Keratinocyte (primary cell): ENCODE measurements around the gene ZNF830. TPM values are rescaled to one million over a fixed set of nuclear protein-coding genes. Genes with fewer than 3 reads are reported as not detected.

Source experiments
- DNase-seq: peaks from one replicate; pipeline ENCODE4 v3.0.0-alpha.2; 2011; ENCODE audit warnings: low read depth, missing footprints, low spot score
- FAIRE-seq: peaks from 2 replicates; lab custom pipeline; 2011; peaks lifted over from hg19 to GRCh38; lab: Jason Lieb, UNC
- H2AFZ ChIP-seq: 2 replicates; pipeline ENCODE4 v1.6.0; 2012; ENCODE audit warnings: low read length, control low read depth, inconsistent platforms; ENCODE audit not compliant: control insufficient read depth
- H3K27ac ChIP-seq: 2 replicates; pipeline ENCODE4 v1.5.1; 2011; ENCODE audit warnings: low read length; ENCODE audit not compliant: control insufficient read depth, insufficient read depth
- H3K27me3 ChIP-seq: 3 replicates; pipeline ENCODE4 v1.6.0; 2011; ENCODE audit warnings: low read length; ENCODE audit not compliant: control insufficient read depth, insufficient read depth; ENCODE audit errors: extremely low read depth
- H3K36me3 ChIP-seq, 2 experiments: 2 replicates in 1 of 2; 3 replicates in 1 of 2; pipeline ENCODE4 v1.5.1; 2011; ENCODE audit warnings: low read length in 2 of 2, mild to moderate bottlenecking in 1 of 2; ENCODE audit not compliant: control insufficient read depth in 2 of 2, insufficient read depth in 2 of 2; ENCODE audit errors: extremely low read depth in 1 of 2
- H3K4me1 ChIP-seq: 3 replicates; pipeline ENCODE4 v1.5.1; 2011; ENCODE audit warnings: low read length; ENCODE audit not compliant: control insufficient read depth, insufficient read depth; ENCODE audit errors: extremely low read depth
- H3K4me2 ChIP-seq: 3 replicates; pipeline ENCODE4 v1.6.0; 2011; ENCODE audit warnings: low read depth, low read length; ENCODE audit not compliant: control insufficient read depth, insufficient read depth; ENCODE audit errors: extremely low read depth
- H3K4me3 ChIP-seq, 3 experiments: fragments of 200-600 bp in 1 of 3; sonication (generic) in 1 of 3; 2 replicates in 2 of 3; 3 replicates in 1 of 3; pipeline ENCODE4 v1.5.1; 2011 to 2016; ENCODE audit warnings: low read length in 3 of 3, mild to moderate bottlenecking in 3 of 3, control low read depth in 2 of 3, inconsistent platforms in 1 of 3, low read depth in 1 of 3, mixed read lengths in 1 of 3, mixed run types in 1 of 3, moderate library complexity in 1 of 3; ENCODE audit not compliant: control insufficient read depth in 2 of 3, insufficient read depth in 2 of 3; ENCODE audit errors: extremely low read depth in 1 of 3
- H3K79me2 ChIP-seq: 2 replicates; pipeline ENCODE4 v1.6.0; 2012; ENCODE audit warnings: low read length; ENCODE audit not compliant: control insufficient read depth, insufficient read depth
- H3K9ac ChIP-seq: 3 replicates; pipeline ENCODE4 v1.6.0; 2011; ENCODE audit warnings: low read length; ENCODE audit not compliant: control insufficient read depth, insufficient read depth; ENCODE audit errors: extremely low read depth
- H3K9me1 ChIP-seq: 3 replicates; pipeline ENCODE4 v1.6.0; 2011; ENCODE audit warnings: low read length; ENCODE audit not compliant: control insufficient read depth, insufficient read depth; ENCODE audit errors: extremely low read depth
- H3K9me3 ChIP-seq: 2 replicates; pipeline ENCODE4 v1.5.1; 2012; ENCODE audit warnings: low read depth, low read length; ENCODE audit not compliant: control insufficient read depth
- H4K20me1 ChIP-seq: 3 replicates; pipeline ENCODE4 v1.6.0; 2011; ENCODE audit warnings: low read length; ENCODE audit not compliant: control insufficient read depth, insufficient read depth; ENCODE audit errors: extremely low read depth
- CTCF ChIP-seq, 3 experiments: IDR thresholded peaks in 1 of 3; conservative IDR thresholded peaks in 1 of 3; optimal IDR thresholded peaks in 1 of 3; 2 replicates in 2 of 3; 3 replicates in 1 of 3; pipeline versions ENCODE3 to v1.5.1; 2011; ENCODE audit warnings: low read length in 3 of 3, mild to moderate bottlenecking in 3 of 3, moderate library complexity in 2 of 3, control low read depth in 1 of 3, inconsistent platforms in 1 of 3; ENCODE audit not compliant: insufficient read depth in 2 of 3; ENCODE audit errors: extremely low read depth in 1 of 3
- EZH2 ChIP-seq: IDR thresholded peaks from one replicate; pipeline ENCODE4 v1.6.1; 2012; ENCODE audit warnings: inconsistent platforms, mild to moderate bottlenecking, low read length, moderate library complexity
- dilution Hi-C: fragments of 300-500 bp; cut with MboI; formaldehyde crosslinking; loops from one replicate; pipeline ENCODE4 v1.7.0; 2020; ENCODE audit warnings: low sequenced_read_pairs; ENCODE audit not compliant: extremely low pct_ligation_motif_present
- polyA plus RNA-seq, 5 experiments: library from polyadenylated mRNA; depleted of rRNA in 3 of 5; stranded (reverse) in 3 of 5; stranded (forward) in 1 of 5; unstranded in 1 of 5; fragments of >200 nt; gene quantifications; 1 replicate in 1 of 5; 2 replicates in 3 of 5; 3 replicates in 1 of 5; pipeline versions ENCODE4 v1.2.1 to v1.2.3, GENCODE V29; 2011 to 2012; ENCODE audit warnings: missing spikeins in 2 of 5, low read depth in 1 of 5, low replicate concordance in 1 of 5

Gene ZNF830
- polyA plus RNA-seq, 1 donor (not counting 4 experiments of a cell fraction or from before 2014, with no cell fraction given) = 10.3 TPM

DNA sequence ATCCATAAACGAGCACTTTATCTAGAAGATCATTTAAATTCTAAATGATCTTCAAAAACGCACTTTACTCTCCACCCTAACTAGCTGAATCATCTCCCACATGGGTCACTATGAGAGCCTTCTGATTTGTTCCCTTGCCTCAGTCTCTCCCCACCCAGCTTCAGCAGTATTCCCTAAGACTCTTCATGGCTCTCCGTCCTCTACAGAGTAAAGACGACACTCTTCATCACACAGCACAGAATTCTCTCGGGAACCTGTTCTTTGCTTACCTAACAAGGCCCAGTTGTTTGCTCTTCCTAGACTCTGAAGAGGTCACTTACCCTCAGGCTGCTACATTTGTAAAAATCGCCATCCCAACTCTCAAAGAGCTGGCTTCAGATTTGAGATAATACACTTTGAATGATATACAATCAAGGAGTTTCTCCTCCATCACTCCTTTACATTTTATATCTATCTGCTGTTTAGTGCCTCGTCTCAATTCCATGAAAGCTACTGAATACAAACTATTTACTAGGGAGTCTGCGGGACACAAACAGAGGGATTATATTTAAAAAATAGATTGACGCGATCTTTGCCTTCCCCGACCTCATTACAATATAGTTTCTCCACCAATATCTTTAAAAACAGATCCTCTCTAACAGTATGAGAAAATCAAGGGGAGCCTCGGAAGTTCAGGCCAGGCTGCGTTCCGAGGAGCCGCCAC is 18.5 kb downstream of the ZNF830 start:
- H3K4me3 ChIP-seq = peak overlapping the region; percentile 82 to 92 (median 86)

DNA sequence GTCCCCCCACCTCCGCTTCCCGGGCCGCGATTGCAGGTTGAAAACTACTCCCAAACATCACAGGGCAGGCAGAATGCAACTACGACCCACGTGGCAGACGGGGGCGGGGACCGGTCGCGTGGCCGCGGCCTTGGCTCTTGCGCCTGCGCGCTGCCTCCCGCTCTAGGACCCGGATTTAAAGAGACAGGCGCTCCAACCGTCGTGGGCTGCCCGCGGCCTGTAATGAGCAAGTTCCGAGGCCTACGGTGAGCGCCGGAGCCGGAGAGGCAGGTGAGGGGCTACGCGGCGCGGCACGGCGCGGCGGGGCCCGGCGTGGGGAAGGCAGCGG is 19.0 kb downstream of the ZNF830 start, which contains the start of gene LIG3:
TSS of gene LIG3 (plus strand) at position 160 of the 328 bp plus-strand sequence. CDS start 2,494 bp downstream, outside the sequence.
- TF ChIP-seq EZH2 (no peak), CTCF (optimal IDR thresholded peaks at IDR 0.05 in 1 of 3, IDR thresholded peaks at IDR 0.05 in 1 of 3, conservative IDR thresholded peaks at IDR 0.05 in 1 of 3; ENCODE audit: extremely low read depth in 1 of 3, insufficient read depth in 2 of 3, low read length in 3 of 3) (no peak)
- H2AFZ ChIP-seq = peak within 1 kb of the TSS; percentile 71
- H3K4me1 ChIP-seq = peaks cover 18% of the 10 kb centered on the region
- peak within 1 kb of the TSS; percentile 93 for H3K27ac ChIP-seq
- H3K79me2 ChIP-seq = peaks cover 12% of the 10 kb centered on the region
- peaks cover 0 to 2% of the 10 kb centered on the region in 2 experiments for H3K36me3 ChIP-seq
- DNase-seq = peak; percentile 49
- peak within 1 kb of the TSS; percentile 98 for H3K9ac ChIP-seq
- H3K9me1 ChIP-seq = no peaks in the 10 kb centered on the region
- H3K4me2 ChIP-seq = peak within 1 kb of the TSS; percentile 100
- H3K4me3 ChIP-seq = peak within 1 kb of the TSS; percentile 82 to 92 (median 86)
- no peaks in the 10 kb centered on the region for H3K27me3 ChIP-seq
- dilution Hi-C loops = no loop called here
- no peaks in the 10 kb centered on the region for H4K20me1 ChIP-seq
- H3K9me3 ChIP-seq = no peaks in the 10 kb centered on the region
- peak; percentile 77 for FAIRE-seq

More for the DNA sequence above, 18.5 kb downstream of the ZNF830 start:
- Histone ChIP-seq H3K4me2 (peak overlapping the region; percentile 69), H2AFZ (peak overlapping the region; percentile 71), H3K27me3 (no peaks in the 10 kb centered on the region), H4K20me1 (no peaks in the 10 kb centered on the region), H3K9ac (peak overlapping the region; percentile 98), H3K36me3 (no peaks in the 10 kb centered on the region), H3K27ac (peak overlapping the region; percentile 93), H3K9me1 (no peaks in the 10 kb centered on the region), H3K9me3 (no peaks in the 10 kb centered on the region), H3K4me1 (peaks cover 18% of the 10 kb centered on the region), H3K79me2 (peaks cover 12% of the 10 kb centered on the region)
- DNase-seq (no peak), FAIRE-seq (no peak)
- TF ChIP-seq EZH2 = no peak
- no peak for TF ChIP-seq CTCF (optimal IDR thresholded peaks at IDR 0.05 in 1 of 3, IDR thresholded peaks at IDR 0.05 in 1 of 3, conservative IDR thresholded peaks at IDR 0.05 in 1 of 3; ENCODE audit: extremely low read depth in 1 of 3, insufficient read depth in 2 of 3, low read length in 3 of 3)
- dilution Hi-C loops = no loop called here
